ENCODE measurements around the gene SIGLEC12.

- no peak for TF ChIP-seq CTCF (IDR thresholded peaks at IDR 0.05)
- no peak for TF ChIP-seq POLR2AphosphoS5 (IDR thresholded peaks at IDR 0.05)
Measured at GRCh38 chr19:51458051-51458645, 43.5 kb downstream of the SIGLEC12 start, which contains the start of gene SIGLEC8.

Data from prostate gland (tissue), 2 donors.